Ovary (tissue), 9 donors: ENCODE measurements around the gene IGFBP1. TPM values are rescaled to one million over a fixed set of nuclear protein-coding genes. Genes with fewer than 3 reads are reported as not detected.

Experiments
- DNase-seq, 5 donors: peaks; one replicate each; pipeline ENCODE4 v3.0.0-alpha.2; 2019 to 2020
- H3K27ac ChIP-seq, 2 donors: fragments of 200-600 bp; one replicate each; pipeline versions ENCODE4 v1.5.1 to v1.8.0; 2019 to 2022
- H3K27me3 ChIP-seq: fragments of 200-600 bp; one replicate; pipeline ENCODE4 v1.8.0; 2022
- H3K36me3 ChIP-seq: fragments of 200-600 bp; sonication (generic); one replicate; pipeline ENCODE4 v1.5.1; 2019
- H3K4me1 ChIP-seq: one replicate; pipeline ENCODE4 v1.8.1; 2013; ENCODE audit warnings: mild to moderate bottlenecking, moderate library complexity; ENCODE audit not compliant: insufficient read depth
- H3K4me3 ChIP-seq: fragments of 200-600 bp; sonication (generic); one replicate; pipeline ENCODE4 v1.5.1; 2017
- H3K9me3 ChIP-seq, 2 donors: fragments of 200-600 bp in 1 of 2; sonication (generic) in 1 of 2; one replicate each; pipeline versions ENCODE4 v1.5.1 to v1.8.1; 2013 to 2019; ENCODE audit warnings: mild to moderate bottlenecking in 1 of 2, moderate library complexity in 1 of 2
- EP300 ChIP-seq: sonication (generic); formaldehyde crosslinking; IDR thresholded peaks from one replicate; pipeline ENCODE4 v1.6.1; 2017; ENCODE audit warnings: antibody characterized with exemption
- POLR2A ChIP-seq: fragments of 450-650 bp; IDR thresholded peaks from one replicate; pipeline ENCODE4 v1.6.1; 2017; ENCODE audit warnings: antibody characterized with exemption, mild to moderate bottlenecking, moderate library complexity
- WGBS, 3 donors: extraction: QIAGEN DNeasy Blood & Tissue Kit in 1 of 3; methylation state at CpG; one replicate each; pipeline versions ENCODE4 v1.1.5 to v1.1.7; 2013 to 2017; 5-methylcytosine and 5-hydroxymethylcytosine counted together
- intact Hi-C, 4 donors: fragments of 100-400 bp; cut with DNase I; formaldehyde crosslinking; loops; one replicate each; pipeline versions ENCODE4 v1.11.0 to v1.15.1; 2022 to 2023
- polyA plus RNA-seq, 2 donors: library from polyadenylated mRNA; stranded (reverse); fragments of 200-250 nt in 1 of 2; fragments of 350-450 nt in 1 of 2; fragmentation: Illumina TruSeq in 1 of 2; extraction: RNeasy Lipid Tissue Mini Kit (QIAGEN cat#74804) in 1 of 2; gene quantifications; one replicate each; pipeline ENCODE4 v1.2.3, GENCODE V29; 2013 to 2014
- small RNA-seq: library from RNA; depleted of rRNA; stranded (forward); fragments of <200 nt; gene quantifications from one replicate; pipeline ENCODE3, GENCODE V24; 2016
- total RNA-seq, 7 donors: library from RNA; depleted of rRNA in 2 of 7; stranded (reverse); fragments of >200 nt in 2 of 7; fragmentation: NEBNext Ultra II Directional in 3 of 7; extraction: Animal tissue kit (Norgen Biotek cat#: 25700) in 3 of 7; gene quantifications; one replicate each; pipeline versions ENCODE4 v1.1.0 to v1.2.4, GENCODE V29; 2016 to 2023
- TF ChIP-seq, protein P1 (sequence below), 3 donors: fragments of 450-650 bp in 2 of 3; fragments of 200-600 bp in 1 of 3; IDR thresholded peaks; one replicate each; pipeline versions ENCODE4 v1.5.1 to v1.8.0; 2016 to 2022; ENCODE audit warnings: antibody characterized with exemption in 3 of 3, mild to moderate bottlenecking in 1 of 3
- donor health status: DM: no; HTN: no; CAD: no; lungs with moderate emphysema.
- donor health status: DM: no; HTN: no; CAD: no.
- donor health status: Bipolar disorder and iron deficiency.
- donor health status: DM: yes; HTN: yes; CAD: no.
- donor health status: DM: no; HTN: no; CAD: no.
- donor health status: DM: yes; HTN: yes; CAD: no.

Gene IGFBP1
- total and polyA plus RNA-seq, 9 donors: 1.1 to 197 (median 3.7) TPM; not detected in 1

DNA sequence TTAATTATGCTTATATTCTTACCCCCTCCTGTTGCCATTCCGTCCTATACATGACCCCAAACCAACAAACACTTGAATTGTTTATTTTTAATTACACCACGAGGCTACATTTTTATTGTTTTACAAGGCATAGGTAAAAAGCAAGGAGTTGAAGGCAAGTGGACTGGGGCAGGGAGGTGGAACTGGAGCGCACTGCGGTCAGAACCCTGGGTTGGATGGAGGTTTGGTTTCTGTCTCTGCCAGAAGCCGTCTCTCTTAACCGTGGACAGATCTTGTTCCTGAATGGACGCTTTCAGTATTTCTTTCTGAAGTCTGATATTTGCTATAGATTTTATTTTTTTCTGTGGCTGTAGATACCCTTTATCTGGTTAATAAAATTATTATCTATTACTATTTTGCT is 52.7 kb downstream of the IGFBP1 start:
- no peak overlapping the region for H3K4me3 ChIP-seq

More for the DNA sequence above, 52.7 kb downstream of the IGFBP1 start:
- Histone ChIP-seq H3K27ac (no peak overlapping the region), H3K27me3 (no peaks in the 10 kb centered on the region), H3K4me1 (no peaks in the 10 kb centered on the region), H3K36me3 (no peaks in the 10 kb centered on the region), H3K9me3 (no peaks in the 10 kb centered on the region)
- TF ChIP-seq POLR2A (no peak), EP300 (no peak)
- TF ChIP-seq, protein P1, sequence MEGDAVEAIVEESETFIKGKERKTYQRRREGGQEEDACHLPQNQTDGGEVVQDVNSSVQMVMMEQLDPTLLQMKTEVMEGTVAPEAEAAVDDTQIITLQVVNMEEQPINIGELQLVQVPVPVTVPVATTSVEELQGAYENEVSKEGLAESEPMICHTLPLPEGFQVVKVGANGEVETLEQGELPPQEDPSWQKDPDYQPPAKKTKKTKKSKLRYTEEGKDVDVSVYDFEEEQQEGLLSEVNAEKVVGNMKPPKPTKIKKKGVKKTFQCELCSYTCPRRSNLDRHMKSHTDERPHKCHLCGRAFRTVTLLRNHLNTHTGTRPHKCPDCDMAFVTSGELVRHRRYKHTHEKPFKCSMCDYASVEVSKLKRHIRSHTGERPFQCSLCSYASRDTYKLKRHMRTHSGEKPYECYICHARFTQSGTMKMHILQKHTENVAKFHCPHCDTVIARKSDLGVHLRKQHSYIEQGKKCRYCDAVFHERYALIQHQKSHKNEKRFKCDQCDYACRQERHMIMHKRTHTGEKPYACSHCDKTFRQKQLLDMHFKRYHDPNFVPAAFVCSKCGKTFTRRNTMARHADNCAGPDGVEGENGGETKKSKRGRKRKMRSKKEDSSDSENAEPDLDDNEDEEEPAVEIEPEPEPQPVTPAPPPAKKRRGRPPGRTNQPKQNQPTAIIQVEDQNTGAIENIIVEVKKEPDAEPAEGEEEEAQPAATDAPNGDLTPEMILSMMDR (IDR thresholded peaks at IDR 0.05): no peak
- DNase-seq: no peak
- intact Hi-C loops: no loop called here
- 77 to 85% (median 83%) methylated on average over 7 of the region's 7 CpGs for WGBS, 3 donors

Small RNA genes within 50 kb of the gene (small RNA-seq; reads per million reads assigned to genes)
- not detected for gene RNU6-326P

Other genes starting within 250 kb of the IGFBP1 start
- gene CCDC201, start 15.4 kb upstream of the IGFBP1 start, total RNA-seq: not detected
- gene CCDC201, start 15.4 kb upstream of the IGFBP1 start, polyA plus RNA-seq: under 1 TPM in 1 of 2 donors, not detected in 1; 0.15 TPM
- 100 to 1,000 TPM in 6 of 7 donors, 10 to 100 TPM in 1; 51.6 to 648 (median 173) TPM for gene IGFBP3, start 32.8 kb downstream of the IGFBP1 start, total RNA-seq
- gene IGFBP3, start 32.8 kb downstream of the IGFBP1 start, polyA plus RNA-seq: 100 to 1,000 TPM; 174 to 272 TPM